Activated naive CD8-positive, alpha-beta T cell (primary cell): ENCODE measurements around the gene EIF4A2.

Source experiments
- H3K27ac Mint-ChIP-seq: one replicate; pipeline ENCODE4 v1.8.0; 2021; ENCODE audit warnings: mixed read lengths
- H3K27me3 Mint-ChIP-seq: one replicate; pipeline ENCODE4 v1.8.0; 2021; ENCODE audit warnings: mixed read lengths
- H3K36me3 Mint-ChIP-seq: one replicate; pipeline ENCODE4 v1.8.0; 2021; ENCODE audit warnings: mixed read lengths
- H3K4me1 Mint-ChIP-seq: one replicate; pipeline ENCODE4 v1.8.0; 2021; ENCODE audit warnings: low read depth, mixed read lengths
- H3K4me3 Mint-ChIP-seq: one replicate; pipeline ENCODE4 v1.8.0; 2021; ENCODE audit warnings: mild to moderate bottlenecking, mixed read lengths
- H3K9me3 Mint-ChIP-seq: one replicate; pipeline ENCODE4 v1.8.0; 2021; ENCODE audit warnings: low read depth, mixed read lengths

The EIF4A2 gene

GRCh38 chr3:186772701-186773417 is 10.5 kb upstream of the EIF4A2 start:
- Mint-ChIP-seq H3K4me1 (peaks cover 13% of the 10 kb centered on the region), H3K4me3 (peak overlapping the region; percentile 93), H3K9me3 (no peaks in the 10 kb centered on the region), H3K27me3 (no peaks in the 10 kb centered on the region), H3K36me3 (no peaks in the 10 kb centered on the region), H3K27ac (peak overlapping the region; percentile 99)

- H3K27me3 Mint-ChIP-seq, result no peaks in the 10 kb centered on the region
- no peak overlapping the region for H3K4me3 Mint-ChIP-seq
- no peaks in the 10 kb centered on the region for H3K36me3 Mint-ChIP-seq
- H3K9me3 Mint-ChIP-seq, result no peaks in the 10 kb centered on the region
- peaks cover 13% of the 10 kb centered on the region for H3K4me1 Mint-ChIP-seq
- H3K27ac Mint-ChIP-seq, result no peak overlapping the region
Observed at GRCh38 chr3:186775999-186776398, 7.4 kb upstream of the EIF4A2 start.

- Mint-ChIP-seq H3K9me3 (no peaks in the 10 kb centered on the region), H3K36me3 (peaks cover 6% of the 10 kb centered on the region), H3K27ac (no peak overlapping the region), H3K4me3 (no peak overlapping the region), H3K4me1 (peaks cover 8% of the 10 kb centered on the region), H3K27me3 (no peaks in the 10 kb centered on the region)
Observed at GRCh38 chr3:186779204-186779603, 4.2 kb upstream of the EIF4A2 start.

GRCh38 chr3:186782542-186783057 is 777 bp upstream of the EIF4A2 start:
- Mint-ChIP-seq H3K36me3 (peaks cover 35% of the 10 kb centered on the region), H3K27ac (peak overlapping the region; percentile 100), H3K4me3 (peak overlapping the region; percentile 99), H3K9me3 (no peaks in the 10 kb centered on the region), H3K27me3 (no peaks in the 10 kb centered on the region), H3K4me1 (peaks cover 22% of the 10 kb centered on the region)

GRCh38 chr3:186783731-186784515 is 546 bp downstream of the EIF4A2 start:
- no peaks in the 10 kb centered on the region for H3K9me3 Mint-ChIP-seq
- H3K27ac Mint-ChIP-seq, result peak overlapping the region; percentile 100
- peaks cover 36% of the 10 kb centered on the region for H3K4me1 Mint-ChIP-seq
- no peaks in the 10 kb centered on the region for H3K27me3 Mint-ChIP-seq
- peak overlapping the region; percentile 99 for H3K4me3 Mint-ChIP-seq
- peaks cover 42% of the 10 kb centered on the region for H3K36me3 Mint-ChIP-seq

GRCh38 chr3:186784820-186785494 is 1.6 kb downstream of the EIF4A2 start:
- H3K36me3 Mint-ChIP-seq, result peaks cover 44% of the 10 kb centered on the region
- peak overlapping the region; percentile 99 for H3K4me3 Mint-ChIP-seq
- no peaks in the 10 kb centered on the region for H3K9me3 Mint-ChIP-seq
- peak overlapping the region; percentile 100 for H3K27ac Mint-ChIP-seq
- no peaks in the 10 kb centered on the region for H3K27me3 Mint-ChIP-seq
- H3K4me1 Mint-ChIP-seq, result peaks cover 41% of the 10 kb centered on the region

- Mint-ChIP-seq H3K4me3 (peak overlapping the region; percentile 99), H3K9me3 (no peaks in the 10 kb centered on the region), H3K4me1 (peaks cover 41% of the 10 kb centered on the region), H3K27ac (peak overlapping the region; percentile 100), H3K36me3 (peaks cover 44% of the 10 kb centered on the region), H3K27me3 (no peaks in the 10 kb centered on the region)
Observed at GRCh38 chr3:186785495-186786018, 2.2 kb downstream of the EIF4A2 start.

- Mint-ChIP-seq H3K4me1 (peaks cover 40% of the 10 kb centered on the region), H3K36me3 (peaks cover 44% of the 10 kb centered on the region)
Observed at GRCh38 chr3:186786922-186787321, 3.5 kb downstream of the EIF4A2 start.

GRCh38 chr3:186787642-186788481 is 4.5 kb downstream of the EIF4A2 start:
- no peaks in the 10 kb centered on the region for H3K9me3 Mint-ChIP-seq
- H3K27ac Mint-ChIP-seq, result peak overlapping the region; percentile 100
- peaks cover 34% of the 10 kb centered on the region for H3K4me1 Mint-ChIP-seq
- H3K4me3 Mint-ChIP-seq, result peak overlapping the region; percentile 99
- peaks cover 44% of the 10 kb centered on the region for H3K36me3 Mint-ChIP-seq
- H3K27me3 Mint-ChIP-seq, result no peaks in the 10 kb centered on the region

More at GRCh38 chr3:186786922-186787321, 3.5 kb downstream of the EIF4A2 start:
- H3K27me3 Mint-ChIP-seq, result no peaks in the 10 kb centered on the region
- H3K4me3 Mint-ChIP-seq, result peak overlapping the region; percentile 99
- peak overlapping the region; percentile 100 for H3K27ac Mint-ChIP-seq
- H3K9me3 Mint-ChIP-seq, result no peaks in the 10 kb centered on the region

- no peaks in the 10 kb centered on the region for H3K27me3 Mint-ChIP-seq
- H3K27ac Mint-ChIP-seq, result peak overlapping the region; percentile 100
- H3K4me3 Mint-ChIP-seq, result peak overlapping the region; percentile 99
- H3K36me3 Mint-ChIP-seq, result peaks cover 44% of the 10 kb centered on the region
- no peaks in the 10 kb centered on the region for H3K9me3 Mint-ChIP-seq
- peaks cover 34% of the 10 kb centered on the region for H3K4me1 Mint-ChIP-seq
Observed at GRCh38 chr3:186788482-186789370, 5.3 kb downstream of the EIF4A2 start.

- Mint-ChIP-seq H3K36me3 (peaks cover 37% of the 10 kb centered on the region), H3K4me1 (peaks cover 34% of the 10 kb centered on the region), H3K4me3 (peak overlapping the region; percentile 25), H3K27me3 (no peaks in the 10 kb centered on the region), H3K27ac (peak overlapping the region; percentile 100), H3K9me3 (no peaks in the 10 kb centered on the region)
Observed at GRCh38 chr3:186789554-186790260, 6.3 kb downstream of the EIF4A2 start.

GRCh38 chr3:186790261-186790981 is 7.0 kb downstream of the EIF4A2 start:
- peak overlapping the region; percentile 31 for H3K4me3 Mint-ChIP-seq
- H3K27me3 Mint-ChIP-seq, result no peaks in the 10 kb centered on the region
- H3K27ac Mint-ChIP-seq, result peak overlapping the region; percentile 54
- peaks cover 29% of the 10 kb centered on the region for H3K36me3 Mint-ChIP-seq
- H3K9me3 Mint-ChIP-seq, result no peaks in the 10 kb centered on the region
- peaks cover 32% of the 10 kb centered on the region for H3K4me1 Mint-ChIP-seq
